HEK293T (cell line): ENCODE data around the gene SDR42E1.

Experiments used
- CTCF ChIA-PET: fragments of 350-600 bp; formaldehyde crosslinking; extraction: SDS; loops from one replicate; lab custom pipeline; 2021; ENCODE audit warnings: antibody characterized with exemption, inconsistent platforms; lab: Yijun Ruan, JAX
- POLR2A ChIA-PET: fragments of 350-600 bp; formaldehyde crosslinking; extraction: SDS; loops from one replicate; lab custom pipeline; 2020; ENCODE audit warnings: antibody characterized with exemption, inconsistent platforms; lab: Yijun Ruan, JAX
- DNase-seq: peaks from one replicate; pipeline ENCODE4 v3.0.0; 2012; ENCODE audit warnings: mixed read lengths; ENCODE audit errors: extremely low spot score
- ARNT ChIP-seq: fragments of 450-650 bp; IDR thresholded peaks from 2 replicates; pipeline ENCODE4 v1.6.1; 2017; ENCODE audit warnings: mild to moderate bottlenecking
- BHLHE40 ChIP-seq: fragments of 450-650 bp; IDR thresholded peaks from 2 replicates; pipeline ENCODE4 v1.6.1; 2016; ENCODE audit warnings: mild to moderate bottlenecking, moderate library complexity, borderline replicate concordance
- CTBP1 ChIP-seq: fragments of 450-650 bp; IDR thresholded peaks from 2 replicates; pipeline ENCODE4 v1.6.1; 2016; ENCODE audit warnings: borderline replicate concordance
- ELF4 ChIP-seq: fragments of 450-650 bp; IDR thresholded peaks from 2 replicates; pipeline ENCODE4 v1.6.1; 2017; ENCODE audit warnings: antibody characterized with exemption
- FOXA1 ChIP-seq: fragments of 450-650 bp; IDR thresholded peaks from 2 replicates; pipeline ENCODE4 v1.6.1; 2016; ENCODE audit warnings: mild to moderate bottlenecking
- FOXK2 ChIP-seq: fragments of 450-650 bp; IDR thresholded peaks from 2 replicates; pipeline ENCODE4 v1.6.1; 2016; ENCODE audit warnings: mild to moderate bottlenecking
- FOXM1 ChIP-seq: fragments of 450-650 bp; IDR thresholded peaks from 2 replicates; pipeline ENCODE4 v1.6.1; 2017; ENCODE audit warnings: mild to moderate bottlenecking, borderline replicate concordance
- HDGF ChIP-seq: fragments of 450-650 bp; IDR thresholded peaks from 2 replicates; pipeline ENCODE4 v1.6.1; 2017; ENCODE audit warnings: antibody characterized with exemption, borderline replicate concordance
- L3MBTL2 ChIP-seq: fragments of 450-650 bp; conservative IDR thresholded peaks from 2 replicates; pipeline ENCODE4 v1.6.1; 2016; ENCODE audit warnings: mild to moderate bottlenecking
- LEF1 ChIP-seq: fragments of 450-650 bp; IDR thresholded peaks from 2 replicates; pipeline ENCODE4 v1.6.1; 2017; ENCODE audit warnings: mild to moderate bottlenecking, borderline replicate concordance
- NFRKB ChIP-seq: fragments of 450-650 bp; IDR thresholded peaks from 2 replicates; pipeline ENCODE4 v1.6.1; 2016; ENCODE audit warnings: mild to moderate bottlenecking, moderate library complexity
- PKNOX1 ChIP-seq: fragments of 450-650 bp; IDR thresholded peaks from 2 replicates; pipeline ENCODE4 v1.6.1; 2016
- SP1 ChIP-seq: fragments of 450-650 bp; IDR thresholded peaks from 2 replicates; pipeline ENCODE4 v1.6.1; 2017
- SUZ12 ChIP-seq: fragments of 450-650 bp; IDR thresholded peaks from 2 replicates; pipeline ENCODE4 v1.6.1; 2016; ENCODE audit warnings: mild to moderate bottlenecking
- TARDBP ChIP-seq: fragments of 450-650 bp; IDR thresholded peaks from 2 replicates; pipeline ENCODE4 v1.6.1; 2016
- ZNF384 ChIP-seq: fragments of 450-650 bp; IDR thresholded peaks from 2 replicates; pipeline ENCODE4 v1.6.1; 2016

Gene SDR42E1

GRCh38 chr16:82055117-82055516, 43.8 kb upstream of the SDR42E1 start:
- POLR2A ChIA-PET, result no interaction called here
- TF ChIP-seq ELF4, result no peak
- no peak for TF ChIP-seq TARDBP
- no peak for TF ChIP-seq NFRKB
- no peak for TF ChIP-seq PKNOX1
- no peak for TF ChIP-seq CTBP1
- TF ChIP-seq FOXM1, result no peak
- TF ChIP-seq L3MBTL2, result no peak
- TF ChIP-seq SUZ12, result no peak
- no peak for TF ChIP-seq HDGF
- CTCF ChIA-PET, result no interaction called here
- DNase-seq, result no peak

- ChIA-PET CTCF (no interaction called here), POLR2A (no interaction called here)
- no peak for TF ChIP-seq BHLHE40
- TF ChIP-seq PKNOX1, result no peak
- TF ChIP-seq FOXM1, result no peak
- TF ChIP-seq L3MBTL2, result no peak
- no peak for TF ChIP-seq SUZ12
- no peak for DNase-seq
Measured at GRCh38 chr16:82051656-82052055, 40.4 kb upstream of the SDR42E1 start.

GRCh38 chr16:82050909-82051357, 39.7 kb upstream of the SDR42E1 start:
- ChIA-PET CTCF (interaction anchor here (0.7 kb wide), 1 partner anchor 11 kb away, joined by 5 read pairs; no protein-coding TSS in a partner anchor), POLR2A (no interaction called here)
- DNase-seq, result no peak
- no peak for TF ChIP-seq L3MBTL2
- no peak for TF ChIP-seq BHLHE40
- no peak for TF ChIP-seq TARDBP
- TF ChIP-seq ELF4, result no peak

- ChIA-PET CTCF (interaction anchor here (0.7 kb wide), 1 partner anchor 11 kb away, joined by 5 read pairs; no protein-coding TSS in a partner anchor), POLR2A (no interaction called here)
- TF ChIP-seq CTBP1 (no peak), FOXK2 (no peak), FOXM1 (no peak), SUZ12 (no peak), HDGF (no peak), SP1 (no peak), TARDBP (no peak), LEF1 (no peak), ZNF384 (no peak), ARNT (no peak), ELF4 (no peak), L3MBTL2 (no peak), FOXA1 (no peak), BHLHE40 (no peak), NFRKB (no peak), PKNOX1 (no peak)
- DNase-seq, result no peak
Measured at GRCh38 chr16:82050506-82050905, 39.2 kb upstream of the SDR42E1 start.

GRCh38 chr16:82049484-82049883, 38.2 kb upstream of the SDR42E1 start:
- ChIA-PET POLR2A (no interaction called here), CTCF (no interaction called here)
- TF ChIP-seq FOXA1, result no peak
- no peak for TF ChIP-seq SP1
- TF ChIP-seq PKNOX1, result no peak
- no peak for TF ChIP-seq L3MBTL2
- TF ChIP-seq FOXK2, result no peak
- TF ChIP-seq FOXM1, result no peak
- no peak for TF ChIP-seq TARDBP
- no peak for TF ChIP-seq LEF1
- no peak for TF ChIP-seq ELF4
- no peak for TF ChIP-seq NFRKB
- no peak for TF ChIP-seq BHLHE40
- no peak for TF ChIP-seq SUZ12
- no peak for TF ChIP-seq HDGF
- no peak for TF ChIP-seq ARNT
- no peak for TF ChIP-seq ZNF384
- TF ChIP-seq CTBP1, result no peak
- no peak for DNase-seq

- no peak for DNase-seq
- CTCF ChIA-PET, result no interaction called here
- POLR2A ChIA-PET, result no interaction called here
- TF ChIP-seq FOXM1, result no peak
- TF ChIP-seq SP1, result no peak
- no peak for TF ChIP-seq ZNF384
- TF ChIP-seq TARDBP, result no peak
- TF ChIP-seq FOXA1, result no peak
- TF ChIP-seq LEF1, result no peak
- TF ChIP-seq L3MBTL2, result no peak
- no peak for TF ChIP-seq CTBP1
- TF ChIP-seq HDGF, result no peak
- no peak for TF ChIP-seq NFRKB
- no peak for TF ChIP-seq SUZ12
- TF ChIP-seq ELF4, result no peak
- no peak for TF ChIP-seq BHLHE40
- TF ChIP-seq PKNOX1, result no peak
- no peak for TF ChIP-seq ARNT
- no peak for TF ChIP-seq FOXK2
Measured at GRCh38 chr16:82047787-82048186, 36.5 kb upstream of the SDR42E1 start.
